Activated T-cell treated with anti-CD3 and anti-CD28 coated beads for 24 hours (primary cell): ENCODE results near the gene NHLH1.

ENCODE experiments used
- DNase-seq: peaks from one replicate; pipeline ENCODE4 v3.0.0-alpha.2; 2020; ENCODE audit warnings: low read depth

Gene NHLH1

DNA sequence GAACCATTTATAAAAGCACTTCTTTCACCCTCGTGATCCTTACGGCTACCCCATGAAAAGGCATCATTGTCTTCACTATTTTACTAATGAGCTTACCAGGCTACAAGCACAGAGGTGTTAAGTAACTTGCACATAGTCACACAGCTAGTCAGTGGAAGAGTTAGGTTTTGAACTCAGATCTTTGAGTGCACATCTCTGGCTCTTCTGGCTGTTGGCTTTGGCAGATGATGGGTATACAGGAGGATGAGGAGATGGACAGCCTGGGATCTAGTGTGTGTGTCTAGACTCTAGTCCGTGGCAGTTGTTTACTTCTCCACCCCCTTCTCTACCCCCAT is 45.1 kb downstream of the NHLH1 start:
- no peak for DNase-seq

- no peak for DNase-seq
These were observed 46.8 kb downstream of the NHLH1 start for GRCh38 chr1:160413716-160414115.

- no peak for DNase-seq
These were observed 48.0 kb downstream of the NHLH1 start for GRCh38 chr1:160414881-160415280.

DNA sequence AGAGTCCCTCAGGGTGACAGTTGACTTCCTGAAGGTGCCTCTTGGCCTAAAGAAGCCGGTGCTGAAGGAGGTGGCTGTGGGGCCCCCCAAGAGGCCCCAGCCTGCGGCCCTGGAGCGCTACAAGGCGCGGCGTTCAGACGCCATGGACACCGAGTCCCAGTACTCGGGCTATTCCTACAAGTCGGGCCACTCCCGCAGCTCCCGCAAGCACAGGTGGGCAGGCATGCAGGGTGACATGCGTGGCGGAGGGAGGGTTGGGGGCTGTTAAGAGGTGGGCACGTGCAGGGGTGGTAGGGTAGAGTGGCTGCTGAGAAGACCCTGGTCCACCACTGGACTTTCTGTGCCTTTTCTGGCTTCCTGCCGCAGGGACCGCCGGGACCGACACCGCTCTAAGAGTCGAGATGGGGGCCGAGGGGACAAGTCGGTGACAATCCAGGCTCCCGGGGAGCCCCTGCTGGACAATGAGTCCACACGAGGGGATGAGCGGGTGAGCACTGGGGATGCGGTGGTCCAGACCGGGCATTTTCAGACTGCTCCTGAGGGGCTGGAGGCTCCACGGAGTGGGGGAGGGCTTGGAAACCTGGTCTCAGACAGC is 48.9 kb downstream of the NHLH1 start:
- DNase-seq, result no peak

GRCh38 chr1:160416369-160416768 is 49.5 kb downstream of the NHLH1 start:
- DNase-seq, result no peak

DNA sequence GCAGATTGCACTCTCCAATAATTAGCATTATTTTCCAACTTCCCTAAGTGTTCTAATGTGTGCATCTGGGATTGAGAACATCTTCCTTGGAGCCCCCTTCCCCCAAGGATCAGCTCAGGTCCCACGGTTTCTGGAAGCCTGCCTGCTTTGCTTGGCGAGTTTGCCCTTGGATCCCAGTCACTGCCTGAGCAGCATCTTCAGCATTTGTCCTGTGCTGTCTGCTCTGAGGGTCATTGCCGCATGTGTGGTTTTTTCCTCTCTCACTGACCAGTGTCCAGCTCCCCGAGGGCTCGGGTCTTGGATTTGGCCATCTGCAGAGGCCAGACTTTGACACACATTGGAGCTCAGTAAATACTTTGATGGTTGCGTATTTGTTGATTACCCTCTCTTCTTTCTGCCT is 51.6 kb downstream of the NHLH1 start:
- DNase-seq, result no peak

- no peak for DNase-seq
These were observed 52.4 kb downstream of the NHLH1 start for GRCh38 chr1:160419150-160419837.

- DNase-seq, result no peak
These were observed 52.9 kb downstream of the NHLH1 start for GRCh38 chr1:160419838-160420169.

DNA sequence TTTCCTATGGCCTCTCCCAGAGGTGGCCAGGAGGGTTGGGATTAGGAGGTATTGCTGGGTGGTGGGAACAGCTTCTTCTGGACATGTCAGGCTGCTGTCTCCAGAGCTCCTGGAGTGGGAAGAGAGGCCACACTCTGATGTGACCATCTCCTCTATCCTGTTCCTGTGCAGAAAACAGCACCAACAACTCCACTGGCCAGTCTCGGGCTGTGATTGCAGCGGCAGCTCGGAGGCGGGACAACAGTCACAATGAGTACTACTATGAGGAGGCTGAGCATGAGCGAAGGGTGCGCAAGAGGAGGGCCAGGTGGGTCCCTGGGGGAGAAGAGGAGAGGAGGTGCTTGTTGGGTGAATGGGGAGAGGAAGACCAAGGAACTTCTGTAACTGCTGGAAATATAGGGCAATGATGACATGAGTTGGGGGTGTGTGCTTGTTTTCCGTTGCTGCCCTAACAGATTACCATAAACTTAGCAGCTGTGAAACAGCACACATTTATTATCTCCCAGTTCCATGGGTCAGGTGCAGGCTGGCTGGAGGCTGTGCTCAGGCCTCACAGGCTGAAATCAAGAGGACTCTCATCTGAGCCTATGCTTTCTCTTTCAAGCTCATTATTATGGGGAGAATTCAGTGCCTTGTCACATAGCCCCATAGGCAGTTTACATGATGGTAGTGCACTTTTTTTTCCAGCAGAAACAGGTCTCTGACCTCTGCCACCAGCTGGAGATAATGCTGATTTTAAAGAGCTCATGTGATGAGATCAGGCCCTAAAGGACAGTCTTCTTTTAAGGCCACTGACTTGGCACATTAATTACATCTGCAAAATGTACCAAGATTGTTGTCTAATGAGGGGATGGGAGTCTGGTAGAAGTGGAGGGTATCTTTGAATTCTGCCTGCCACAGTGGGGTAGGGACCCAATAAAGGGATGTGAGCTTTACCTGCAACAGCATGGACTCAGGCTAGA is 54.3 kb downstream of the NHLH1 start:
- DNase-seq, result no peak

DNA sequence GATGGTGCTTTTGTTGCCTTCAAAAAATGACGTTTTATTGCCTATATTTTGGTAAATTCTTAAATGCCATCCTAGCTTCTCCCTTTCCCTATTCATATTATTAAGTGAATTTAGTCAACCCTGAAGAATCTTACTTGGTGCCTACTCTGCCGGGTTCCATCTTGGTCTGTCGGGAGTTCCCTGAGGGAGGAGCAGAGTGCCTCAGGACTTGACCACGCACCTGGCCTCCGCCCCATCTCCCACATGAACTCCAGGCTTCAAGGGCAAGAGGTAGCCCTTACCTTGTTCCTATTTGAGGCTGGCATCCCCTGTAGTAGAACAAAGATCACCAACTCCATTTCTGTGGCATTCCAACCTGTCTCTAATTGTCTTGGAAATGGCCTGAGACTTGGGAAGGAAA is 55.0 kb downstream of the NHLH1 start:
- DNase-seq, result no peak
